Loucy (cell line): ENCODE data around the gene MOB3B.

Experiments
- EZH2phosphoT487 ChIP-seq: fragments of 200-600 bp; IDR thresholded peaks from 2 replicates; pipeline ENCODE4 v1.6.1; 2018; ENCODE audit warnings: antibody characterized with exemption, mild to moderate bottlenecking, moderate library complexity, borderline replicate concordance
- TF ChIP-seq, protein P1 (sequence below): fragments of 200-600 bp; sonication (generic); conservative IDR thresholded peaks from 2 replicates; pipeline ENCODE4 v1.5.1; 2014; ENCODE audit warnings: mild to moderate bottlenecking, antibody characterized with exemption, low read length

DNA sequence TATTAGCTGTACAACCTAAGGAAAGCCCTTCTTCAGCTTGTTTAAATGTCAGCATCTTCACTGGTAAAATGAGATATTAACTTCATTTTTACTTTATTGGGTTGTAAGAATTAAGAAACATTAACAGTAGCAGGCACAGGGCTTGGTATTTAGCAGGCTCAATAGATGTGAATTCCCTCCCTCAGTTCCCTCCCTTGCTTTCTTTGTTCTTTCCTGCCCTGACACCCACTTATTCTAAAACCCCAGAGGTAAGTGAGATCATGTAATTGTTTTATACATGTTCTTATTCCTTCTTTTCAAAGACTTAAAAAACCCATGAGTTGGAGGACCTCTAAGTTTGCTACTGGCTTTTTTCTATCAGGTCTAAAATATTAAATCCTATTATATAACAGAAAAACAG lies 78.9 kb downstream of the MOB3B start:
- TF ChIP-seq, protein P1, sequence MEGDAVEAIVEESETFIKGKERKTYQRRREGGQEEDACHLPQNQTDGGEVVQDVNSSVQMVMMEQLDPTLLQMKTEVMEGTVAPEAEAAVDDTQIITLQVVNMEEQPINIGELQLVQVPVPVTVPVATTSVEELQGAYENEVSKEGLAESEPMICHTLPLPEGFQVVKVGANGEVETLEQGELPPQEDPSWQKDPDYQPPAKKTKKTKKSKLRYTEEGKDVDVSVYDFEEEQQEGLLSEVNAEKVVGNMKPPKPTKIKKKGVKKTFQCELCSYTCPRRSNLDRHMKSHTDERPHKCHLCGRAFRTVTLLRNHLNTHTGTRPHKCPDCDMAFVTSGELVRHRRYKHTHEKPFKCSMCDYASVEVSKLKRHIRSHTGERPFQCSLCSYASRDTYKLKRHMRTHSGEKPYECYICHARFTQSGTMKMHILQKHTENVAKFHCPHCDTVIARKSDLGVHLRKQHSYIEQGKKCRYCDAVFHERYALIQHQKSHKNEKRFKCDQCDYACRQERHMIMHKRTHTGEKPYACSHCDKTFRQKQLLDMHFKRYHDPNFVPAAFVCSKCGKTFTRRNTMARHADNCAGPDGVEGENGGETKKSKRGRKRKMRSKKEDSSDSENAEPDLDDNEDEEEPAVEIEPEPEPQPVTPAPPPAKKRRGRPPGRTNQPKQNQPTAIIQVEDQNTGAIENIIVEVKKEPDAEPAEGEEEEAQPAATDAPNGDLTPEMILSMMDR: no peak
- no peak for TF ChIP-seq EZH2phosphoT487
